Esophagus muscularis mucosa (tissue), 3 donors: Measurements from ENCODE around the gene BPTF.

Experiments
- CTCF ChIP-seq, 3 experiments: fragments of 200-600 bp in 2 of 3; fragments of 450-650 bp in 1 of 3; sonication (generic) in 2 of 3; IDR thresholded peaks; one replicate each; pipeline ENCODE4 v1.5.1; 2017 to 2019; ENCODE audit warnings: antibody characterized with exemption in 3 of 3, mild to moderate bottlenecking in 2 of 3, moderate library complexity in 1 of 3
- EP300 ChIP-seq: sonication (generic); formaldehyde crosslinking; IDR thresholded peaks from one replicate; pipeline ENCODE4 v1.6.1; 2017; ENCODE audit warnings: antibody characterized with exemption

GRCh38 chr17:68029512-68030215 lies 204.4 kb downstream of the BPTF start:
- TF ChIP-seq EP300: no peak
- TF ChIP-seq CTCF (IDR thresholded peaks at IDR 0.05): no peak
